Keratinocyte (primary cell): Measurements from ENCODE around the gene PGBD1.

Experiments used
- CTCF ChIP-seq, 3 experiments: IDR thresholded peaks in 1 of 3; conservative IDR thresholded peaks in 1 of 3; optimal IDR thresholded peaks in 1 of 3; 2 replicates in 2 of 3; 3 replicates in 1 of 3; pipeline versions ENCODE3 to v1.5.1; 2011; ENCODE audit warnings: low read length in 3 of 3, mild to moderate bottlenecking in 3 of 3, moderate library complexity in 2 of 3, control low read depth in 1 of 3, inconsistent platforms in 1 of 3; ENCODE audit not compliant: insufficient read depth in 2 of 3; ENCODE audit errors: extremely low read depth in 1 of 3
- EZH2 ChIP-seq: IDR thresholded peaks from one replicate; pipeline ENCODE4 v1.6.1; 2012; ENCODE audit warnings: inconsistent platforms, mild to moderate bottlenecking, low read length, moderate library complexity

- TF ChIP-seq CTCF (optimal IDR thresholded peaks at IDR 0.05 in 1 of 3, IDR thresholded peaks at IDR 0.05 in 1 of 3, conservative IDR thresholded peaks at IDR 0.05 in 1 of 3; ENCODE audit: extremely low read depth in 1 of 3, insufficient read depth in 2 of 3, low read length in 3 of 3) (no peak), EZH2 (no peak)
Measured at GRCh38 chr6:28240471-28240870, 40.9 kb upstream of the PGBD1 start.
